MM.1S (cell line): Measurements from ENCODE around the gene IFRD1.
"Not testable (repeated sequence)": the region's sequence is repeated elsewhere in the genome, so short reads cannot be mapped to it uniquely, and the experiment has no call there.

Experiments
- DNase-seq: peaks from one replicate; pipeline ENCODE4 v3.0.0-alpha.2; 2015
- H2AFZ ChIP-seq: fragments of 300-600 bp; sonication (generic); 2 replicates; pipeline ENCODE4 v1.6.0; 2016; ENCODE audit warnings: antibody characterized with exemption, low read length
- H3F3A ChIP-seq: fragments of 300-600 bp; sonication (generic); 2 replicates; pipeline ENCODE4 v1.6.1; 2016; ENCODE audit warnings: mild to moderate bottlenecking, antibody characterized with exemption, low read length, moderate library complexity, mixed read lengths; ENCODE audit not compliant: insufficient read depth
- H3K27ac ChIP-seq: fragments of 300-600 bp; sonication (generic); 2 replicates; pipeline ENCODE4 v1.5.1; 2016; ENCODE audit warnings: mild to moderate bottlenecking, low read length
- H3K27me3 ChIP-seq: fragments of 300-600 bp; sonication (generic); replicated peaks from 2 replicates; pipeline ENCODE4 v1.6.0; 2016; ENCODE audit warnings: low read length; ENCODE audit not compliant: insufficient read depth
- H3K36me3 ChIP-seq: fragments of 300-600 bp; sonication (generic); replicated peaks from 2 replicates; pipeline ENCODE4 v1.6.1; 2016; ENCODE audit warnings: mild to moderate bottlenecking, low read length, mixed read lengths; ENCODE audit not compliant: insufficient read depth
- H3K4me1 ChIP-seq: fragments of 300-600 bp; sonication (generic); 2 replicates; pipeline ENCODE4 v1.6.1; 2016; ENCODE audit warnings: low read length, mixed read lengths
- H3K4me2 ChIP-seq: fragments of 300-600 bp; sonication (generic); 2 replicates; pipeline ENCODE4 v1.6.0; 2016; ENCODE audit warnings: low read depth, low read length
- H3K4me3 ChIP-seq: fragments of 300-600 bp; sonication (generic); 2 replicates; pipeline ENCODE4 v1.5.1; 2016; ENCODE audit warnings: low read length, mixed read lengths
- H3K79me2 ChIP-seq: fragments of 300-600 bp; sonication (generic); 2 replicates; pipeline ENCODE4 v1.6.1; 2016; ENCODE audit warnings: mixed run types, low read length, mixed read lengths
- H3K9ac ChIP-seq: fragments of 300-600 bp; sonication (generic); 2 replicates; pipeline ENCODE4 v1.6.1; 2016; ENCODE audit warnings: low read length, mixed read lengths
- H3K9me2 ChIP-seq: fragments of 300-600 bp; sonication (generic); replicated peaks from 2 replicates; pipeline ENCODE4 v1.6.1; 2016; ENCODE audit warnings: mild to moderate bottlenecking, low read length, mixed read lengths; ENCODE audit not compliant: insufficient read depth
- H3K9me3 ChIP-seq: fragments of 300-600 bp; sonication (generic); replicated peaks from 2 replicates; pipeline ENCODE4 v1.6.1; 2016; ENCODE audit warnings: mild to moderate bottlenecking, low read length, mixed read lengths; ENCODE audit not compliant: insufficient read depth
- H4K20me1 ChIP-seq: fragments of 300-600 bp; sonication (generic); 2 replicates; pipeline ENCODE4 v1.6.1; 2016; ENCODE audit warnings: mild to moderate bottlenecking, low read length, moderate library complexity, mixed read lengths; ENCODE audit not compliant: insufficient read depth
- EZH2 ChIP-seq: fragments of 300-600 bp; sonication (generic); optimal IDR thresholded peaks from 2 replicates; pipeline ENCODE3; 2017; ENCODE audit warnings: low read depth, mild to moderate bottlenecking, antibody characterized with exemption, low read length, mixed read lengths
- EZH2phosphoT487 ChIP-seq: fragments of 300-600 bp; sonication (generic); IDR thresholded peaks from 2 replicates; pipeline ENCODE4 v1.6.1; 2018; ENCODE audit warnings: antibody characterized with exemption, low read length
- TF ChIP-seq, protein P1 (sequence below): fragments of 300-600 bp; sonication (generic); IDR thresholded peaks from 2 replicates; pipeline ENCODE4 v1.5.1; 2016; ENCODE audit warnings: antibody characterized with exemption, low read length, mixed read lengths

Gene IFRD1

DNA sequence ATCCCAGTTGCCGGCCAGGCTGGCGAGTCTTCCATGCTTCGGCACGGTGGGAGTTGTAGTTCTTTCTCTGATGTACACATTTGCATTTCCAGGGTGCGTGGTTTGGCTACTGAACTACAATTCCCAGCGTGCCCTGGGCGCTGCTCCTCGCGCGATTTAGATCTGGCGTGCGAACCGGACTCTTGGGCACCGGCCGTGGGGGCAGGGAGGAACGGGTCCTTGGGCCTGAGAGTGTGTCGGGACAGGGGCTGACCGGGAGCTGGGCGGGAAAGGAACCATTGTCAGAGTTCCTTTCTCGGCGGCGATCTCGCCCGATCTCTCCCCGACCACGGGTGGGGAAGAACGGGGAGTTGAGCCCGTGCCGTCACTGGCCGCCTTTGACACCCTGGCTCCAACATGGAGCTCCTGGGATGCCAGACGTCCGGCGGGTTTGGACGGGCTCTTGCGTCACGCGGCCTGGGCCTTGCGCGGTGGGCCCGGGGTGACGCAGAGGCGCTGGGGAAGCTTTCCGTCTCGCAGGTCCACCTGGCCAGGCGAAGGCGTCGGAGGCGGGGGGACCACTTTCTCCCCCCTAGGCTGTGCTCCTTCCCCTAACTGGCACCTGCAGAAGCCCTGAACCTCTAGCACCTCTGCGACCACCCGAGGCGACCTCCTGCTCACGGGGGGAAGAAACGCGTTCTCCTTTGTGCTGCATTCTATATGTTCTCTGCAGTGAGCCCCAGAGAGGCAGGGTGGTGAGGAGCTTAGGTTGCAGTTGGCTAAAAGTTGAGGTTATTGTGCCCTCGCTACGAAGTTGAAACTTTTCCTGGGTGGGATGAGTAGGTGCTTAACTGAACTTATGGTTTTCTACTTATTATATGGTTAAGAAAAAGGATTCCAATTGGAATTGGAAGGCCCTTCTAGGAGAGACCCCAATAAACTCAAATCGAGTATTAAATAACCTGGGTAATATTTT lies 824 bp downstream of the IFRD1 start:
- H3K79me2 ChIP-seq, result peaks cover 57% of the 10 kb centered on the region
- peak; percentile 99 for DNase-seq
- H4K20me1 ChIP-seq, result peaks cover 13% of the 10 kb centered on the region; the same call in 1 of the 2 replicates
- peaks cover 3% of the 10 kb centered on the region; the same call in 1 of the 2 replicates for H3K36me3 ChIP-seq
- TF ChIP-seq EZH2 (no peak), EZH2phosphoT487 (no peak)
- TF ChIP-seq, protein P1, sequence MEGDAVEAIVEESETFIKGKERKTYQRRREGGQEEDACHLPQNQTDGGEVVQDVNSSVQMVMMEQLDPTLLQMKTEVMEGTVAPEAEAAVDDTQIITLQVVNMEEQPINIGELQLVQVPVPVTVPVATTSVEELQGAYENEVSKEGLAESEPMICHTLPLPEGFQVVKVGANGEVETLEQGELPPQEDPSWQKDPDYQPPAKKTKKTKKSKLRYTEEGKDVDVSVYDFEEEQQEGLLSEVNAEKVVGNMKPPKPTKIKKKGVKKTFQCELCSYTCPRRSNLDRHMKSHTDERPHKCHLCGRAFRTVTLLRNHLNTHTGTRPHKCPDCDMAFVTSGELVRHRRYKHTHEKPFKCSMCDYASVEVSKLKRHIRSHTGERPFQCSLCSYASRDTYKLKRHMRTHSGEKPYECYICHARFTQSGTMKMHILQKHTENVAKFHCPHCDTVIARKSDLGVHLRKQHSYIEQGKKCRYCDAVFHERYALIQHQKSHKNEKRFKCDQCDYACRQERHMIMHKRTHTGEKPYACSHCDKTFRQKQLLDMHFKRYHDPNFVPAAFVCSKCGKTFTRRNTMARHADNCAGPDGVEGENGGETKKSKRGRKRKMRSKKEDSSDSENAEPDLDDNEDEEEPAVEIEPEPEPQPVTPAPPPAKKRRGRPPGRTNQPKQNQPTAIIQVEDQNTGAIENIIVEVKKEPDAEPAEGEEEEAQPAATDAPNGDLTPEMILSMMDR, result no peak
- peak overlapping the region; percentile 73 for H2AFZ ChIP-seq
- H3K27ac ChIP-seq, result peak overlapping the region; percentile 88
- H3F3A ChIP-seq, result 0 out of 2 replicates have a peak, but pooled peaks cover 7% of the 10 kb centered on the region
- H3K9me2 ChIP-seq, result no peaks in the 10 kb centered on the region
- peak overlapping the region; percentile 86 for H3K4me2 ChIP-seq
- H3K4me3 ChIP-seq, result peak overlapping the region; percentile 93
- no peaks in the 10 kb centered on the region for H3K9me3 ChIP-seq
- H3K9ac ChIP-seq, result peak overlapping the region; percentile 94
- no peaks in the 10 kb centered on the region for H3K27me3 ChIP-seq
- peaks cover 19% of the 10 kb centered on the region; the same call in 1 of the 2 replicates for H3K4me1 ChIP-seq

DNA sequence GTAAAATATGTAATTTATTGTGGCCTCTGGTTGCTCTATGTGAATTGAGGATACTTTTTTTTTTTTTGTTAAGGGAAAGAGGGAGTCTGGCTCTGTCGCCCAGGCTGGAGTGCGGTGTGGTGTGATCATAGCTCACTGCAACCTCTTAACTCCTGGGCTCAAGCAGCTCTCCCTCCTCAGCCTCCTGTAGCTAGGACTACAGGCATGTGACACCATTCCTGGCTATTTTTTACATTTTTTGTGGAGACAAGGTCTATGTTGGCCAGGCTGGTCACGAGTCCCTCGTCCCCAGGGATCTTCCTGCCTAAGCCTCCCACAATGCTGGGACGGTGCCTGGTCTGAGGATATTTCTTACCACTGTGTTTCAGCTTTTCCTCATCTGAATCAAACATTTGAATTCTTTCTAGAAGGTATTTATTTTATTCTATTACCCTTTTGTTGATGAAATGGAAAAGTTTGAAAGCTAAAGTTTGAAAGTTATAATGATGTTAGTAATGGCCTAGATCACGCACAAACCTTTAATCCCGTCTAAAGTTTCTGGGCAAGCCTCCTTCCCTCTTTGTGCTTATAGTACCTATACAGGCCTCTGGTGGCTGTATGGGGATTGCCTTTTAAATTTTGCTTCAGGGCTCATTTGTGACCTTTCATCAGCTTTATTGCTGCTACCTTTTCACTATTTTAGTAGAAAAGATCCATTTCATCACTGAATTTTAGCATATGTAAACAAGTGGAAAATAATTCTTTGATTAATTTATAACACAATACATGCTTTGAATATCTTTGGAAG lies 2.0 kb downstream of the IFRD1 start:
- Histone ChIP-seq H3F3A (0 out of 2 replicates have a peak, but pooled peaks cover 7% of the 10 kb centered on the region), H3K27me3 (no peaks in the 10 kb centered on the region), H3K9me2 (no peaks in the 10 kb centered on the region), H3K27ac (no peak overlapping the region), H3K4me1 (peaks cover 19% of the 10 kb centered on the region; the same call in 1 of the 2 replicates), H3K9ac (peak overlapping the region; percentile 94; the same call in 1 of the 2 replicates), H3K79me2 (peaks cover 65% of the 10 kb centered on the region), H3K36me3 (peaks cover 4% of the 10 kb centered on the region; the same call in 1 of the 2 replicates), H4K20me1 (peaks cover 13% of the 10 kb centered on the region; the same call in 1 of the 2 replicates), H3K4me2 (peak overlapping the region; percentile 86), H2AFZ (no peak overlapping the region), H3K4me3 (peak overlapping the region; percentile 93), H3K9me3 (no peaks in the 10 kb centered on the region)
- peak; percentile 39 for DNase-seq
- TF ChIP-seq EZH2phosphoT487, result no peak
- TF ChIP-seq EZH2, result no peak
- TF ChIP-seq, protein P1, result peak; percentile 48

DNA sequence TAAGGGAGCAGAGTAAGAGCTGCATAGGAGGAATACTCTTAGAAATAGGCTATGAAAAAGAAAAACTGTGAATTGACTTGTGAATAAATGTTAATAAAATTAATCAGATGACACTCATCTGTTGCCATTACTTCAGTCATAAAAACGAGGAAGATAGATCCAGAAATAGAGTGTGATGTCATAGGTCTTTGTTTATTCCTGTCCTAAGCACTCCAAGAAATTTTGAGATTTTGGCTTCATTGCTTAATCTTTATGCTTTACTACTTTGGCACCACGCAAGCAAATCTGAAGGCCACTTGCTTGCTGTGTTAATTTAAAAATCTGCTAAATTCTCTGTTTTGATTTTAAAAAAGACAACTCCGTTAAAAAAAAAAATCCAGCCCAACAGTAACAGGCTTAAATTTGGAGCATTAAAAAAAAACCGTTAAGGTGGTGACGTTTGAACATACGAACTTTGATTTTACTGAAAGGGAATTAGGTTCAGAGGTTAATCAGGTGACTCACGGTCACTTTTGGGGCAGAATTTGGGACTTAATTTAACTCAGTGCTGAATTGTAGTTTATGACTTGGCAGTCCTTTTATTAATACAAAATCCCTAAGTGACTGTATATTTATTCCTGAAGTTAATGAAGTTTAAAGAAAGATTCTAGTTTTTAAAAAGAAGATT lies 3.4 kb downstream of the IFRD1 start:
- Histone ChIP-seq H3K4me2 (0 out of 2 replicates have a peak overlapping the region, but pooled peaks have one; percentile 86), H3K4me3 (no peak overlapping the region), H3K4me1 (peaks cover 19% of the 10 kb centered on the region; the same call in 1 of the 2 replicates), H3K9ac (no peak overlapping the region), H3K27ac (no peak overlapping the region), H3K36me3 (peaks cover 7% of the 10 kb centered on the region; the same call in 1 of the 2 replicates), H3K79me2 (peaks cover 75% of the 10 kb centered on the region), H3F3A (0 out of 2 replicates have a peak, but pooled peaks cover 7% of the 10 kb centered on the region), H3K27me3 (no peaks in the 10 kb centered on the region), H2AFZ (no peak overlapping the region), H4K20me1 (peaks cover 19% of the 10 kb centered on the region; the same call in 1 of the 2 replicates), H3K9me2 (no peaks in the 10 kb centered on the region), H3K9me3 (no peaks in the 10 kb centered on the region)
- TF ChIP-seq, protein P1, result no peak
- no peak for DNase-seq

DNA sequence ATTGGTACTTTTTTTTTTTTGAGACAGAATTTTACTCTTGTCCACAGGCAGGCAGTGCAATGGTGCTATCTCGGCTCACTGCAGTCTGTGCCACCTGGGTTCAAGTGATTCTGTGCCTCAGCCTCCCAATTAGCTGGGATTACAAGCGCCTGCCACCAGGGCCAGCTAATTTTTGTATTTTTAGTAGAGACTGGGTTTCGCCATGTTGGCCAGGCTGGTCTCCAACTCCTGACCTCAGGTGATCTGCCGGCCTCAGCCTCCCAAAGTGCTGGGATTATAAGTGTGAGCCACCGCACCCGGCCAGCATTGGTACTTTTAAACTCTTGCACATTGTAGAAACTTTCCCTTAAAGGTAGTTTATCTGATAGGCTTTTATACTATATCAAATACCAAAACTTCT lies 3.9 kb downstream of the IFRD1 start:
- peaks cover 11% of the 10 kb centered on the region; the same call in 1 of the 2 replicates for H3K36me3 ChIP-seq

More for the DNA sequence above, 3.9 kb downstream of the IFRD1 start:
- H3K79me2 ChIP-seq, result peaks cover 77% of the 10 kb centered on the region
- not testable (repeated sequence) for H3K9me3 ChIP-seq, H3K4me2 ChIP-seq, H2AFZ ChIP-seq, H3K4me3 ChIP-seq, H3K27me3 ChIP-seq, DNase-seq, H3K9ac ChIP-seq, H3K9me2 ChIP-seq, H3F3A ChIP-seq, H3K27ac ChIP-seq
- H4K20me1 ChIP-seq, result peaks cover 19% of the 10 kb centered on the region; the same call in 1 of the 2 replicates
- peaks cover 16% of the 10 kb centered on the region; the same call in 1 of the 2 replicates for H3K4me1 ChIP-seq
